GM12873 (cell line): Measurements from ENCODE around the gene TMEM63A.

Experiments used
- CTCF ChIP-seq: IDR thresholded peaks from 2 replicates; pipeline ENCODE4 v1.5.1; 2012; ENCODE audit warnings: low read depth, mild to moderate bottlenecking, moderate library complexity, low read length, control low read depth; ENCODE audit not compliant: insufficient read depth; ENCODE audit errors: missing control alignments

Gene TMEM63A

DNA sequence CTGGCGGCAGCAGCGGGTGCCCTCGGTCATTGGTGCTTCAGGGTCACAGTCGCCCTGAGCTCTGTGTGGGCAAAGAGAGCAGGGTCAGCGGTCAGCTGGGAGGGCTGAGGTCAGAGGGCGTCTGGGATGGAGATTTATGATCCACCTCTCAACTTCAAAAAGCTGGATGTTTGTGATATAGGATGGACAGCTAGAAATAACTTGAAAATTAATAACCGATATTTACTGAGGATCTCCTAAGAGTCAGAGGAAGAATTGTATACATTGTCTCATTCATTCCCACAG, 4.8 kb upstream of the TMEM63A start:
- TF ChIP-seq CTCF = no peak

DNA sequence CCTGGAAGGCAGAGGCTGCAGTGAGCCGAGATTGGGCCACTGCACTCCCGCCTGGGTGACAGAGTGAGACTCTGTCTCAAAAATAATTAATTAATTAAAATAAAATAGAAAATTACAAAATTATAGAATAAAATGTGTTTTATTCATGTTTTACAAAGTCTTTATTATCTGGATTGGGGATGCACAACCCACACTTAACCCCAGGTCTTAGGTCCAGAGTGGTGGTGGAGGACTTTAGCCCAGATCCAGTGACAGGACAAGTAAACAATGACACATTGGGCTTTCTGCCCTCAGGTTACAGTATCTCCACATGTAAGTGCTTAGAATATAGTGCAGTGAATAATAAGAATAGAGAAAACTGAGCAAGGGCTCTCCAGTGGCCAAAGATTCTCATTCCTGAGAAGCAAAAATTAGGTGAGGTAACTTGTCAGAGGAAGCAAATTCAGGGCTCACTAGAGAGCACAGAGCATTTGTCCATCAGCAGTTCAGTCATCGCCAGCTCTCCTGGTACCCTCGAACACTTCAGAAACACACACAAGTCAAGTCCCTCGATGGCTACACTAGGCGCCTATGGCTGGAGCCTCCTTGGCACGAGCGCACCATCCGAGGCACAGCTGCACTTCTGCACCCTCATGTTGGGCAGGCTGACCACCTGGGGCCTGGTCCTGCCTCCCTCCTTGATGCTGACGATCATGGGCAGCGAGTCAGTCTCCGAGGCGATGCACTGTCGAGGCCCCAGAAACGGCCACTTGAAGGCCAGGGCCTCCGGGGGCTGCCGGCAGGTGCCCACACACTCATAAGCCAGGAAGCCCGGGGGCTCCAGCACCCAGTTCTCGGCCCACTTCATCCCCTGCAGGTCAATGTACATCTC, 4.2 kb upstream of the TMEM63A start:
- no peak for TF ChIP-seq CTCF

DNA sequence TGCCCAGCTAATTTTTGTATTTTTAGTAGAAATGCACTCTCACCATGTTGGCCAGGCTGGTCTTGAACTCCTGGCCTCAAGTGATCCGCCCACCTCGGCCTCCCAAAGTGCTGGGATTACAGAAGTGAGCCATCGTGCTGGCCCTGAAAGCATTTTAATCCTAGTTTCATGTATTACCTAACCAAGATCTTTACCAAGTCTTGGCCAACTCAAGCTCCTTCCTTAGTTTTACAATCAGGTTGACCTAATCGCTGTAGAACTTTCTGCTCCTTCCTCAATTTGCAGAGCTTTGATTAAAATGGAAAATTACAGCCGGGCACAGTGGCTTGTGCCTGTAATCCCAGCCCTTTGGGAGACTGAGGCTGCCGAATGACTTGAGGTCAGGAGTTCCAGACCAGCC, 3.2 kb upstream of the TMEM63A start:
- no peak for TF ChIP-seq CTCF

DNA sequence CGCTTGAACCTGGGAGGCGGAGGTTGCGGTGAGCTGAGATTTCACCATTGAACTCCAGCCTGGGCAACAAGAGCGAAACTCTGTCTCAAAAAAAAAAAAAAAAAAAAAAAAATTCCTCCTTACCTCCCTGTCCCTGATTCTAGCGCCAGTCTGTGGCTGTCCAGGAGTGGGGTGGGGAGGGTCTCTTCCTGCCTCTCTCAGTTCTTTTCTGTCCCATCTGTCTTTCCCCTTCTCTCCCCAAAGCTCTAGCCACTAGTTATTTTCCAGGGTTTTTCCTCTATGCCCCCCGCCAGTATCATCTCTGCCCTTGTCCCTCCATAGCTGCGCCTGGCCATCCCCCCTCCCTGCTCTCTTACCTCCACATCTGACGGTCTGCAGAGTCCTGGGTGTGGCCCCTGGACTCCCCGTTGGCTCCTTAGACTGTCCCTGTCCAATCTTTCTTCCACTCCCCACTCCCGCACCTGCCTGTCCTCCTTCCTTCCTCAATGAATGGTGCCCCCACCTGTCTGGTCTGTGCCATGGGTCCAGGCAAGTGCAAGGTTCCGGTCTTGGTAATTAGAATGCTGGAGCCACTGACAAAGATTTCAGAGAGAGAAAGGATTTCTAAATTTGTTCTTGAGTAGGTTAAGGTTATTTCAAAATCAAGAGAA, 1.6 kb upstream of the TMEM63A start:
- peak; percentile 2 for TF ChIP-seq CTCF

DNA sequence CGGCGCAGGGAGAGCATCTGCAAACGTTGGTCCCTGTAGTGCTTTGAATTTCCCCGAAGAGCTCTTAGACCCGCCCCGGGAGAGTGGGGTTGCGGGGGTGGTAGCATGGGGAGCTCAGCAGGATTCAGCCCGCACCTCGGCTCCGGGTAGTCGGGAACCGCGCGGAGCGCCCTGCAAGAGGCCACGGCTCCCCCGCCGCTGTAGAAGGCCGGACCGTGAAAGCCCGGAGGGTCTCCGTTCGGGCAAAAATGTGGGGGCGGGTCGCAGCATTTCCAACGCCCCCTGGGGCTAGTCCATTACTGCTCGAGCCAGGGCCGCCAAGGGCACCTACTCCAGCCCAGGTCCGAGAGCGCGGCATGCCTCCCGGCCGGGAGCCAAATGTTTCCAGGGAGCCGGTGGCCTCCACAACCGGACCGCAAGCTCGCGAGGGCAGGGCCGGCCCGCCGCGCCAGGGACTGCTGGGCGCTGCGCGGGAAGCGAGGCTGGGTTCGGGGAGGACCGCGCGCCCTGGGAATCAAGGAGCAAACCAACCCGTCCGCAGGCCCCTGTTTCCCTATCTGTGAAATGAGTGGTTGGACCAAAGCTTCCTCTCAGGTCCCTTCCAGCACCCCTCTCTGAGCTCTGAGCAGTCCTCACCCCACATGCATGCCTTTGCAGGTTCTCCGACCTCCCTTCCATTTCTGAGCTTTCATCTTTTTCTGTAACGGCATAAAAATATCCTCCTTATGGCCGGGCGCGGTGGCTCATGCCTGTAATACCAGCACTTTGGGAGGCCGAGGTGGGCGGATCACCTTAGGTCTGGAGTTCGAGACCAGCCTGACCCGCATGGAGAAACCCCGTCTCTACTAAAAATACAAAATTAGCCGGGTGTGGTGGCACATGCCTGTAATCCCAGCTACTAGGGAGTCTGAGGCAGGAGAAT, 775 bp upstream of the TMEM63A start:
- no peak for TF ChIP-seq CTCF

DNA sequence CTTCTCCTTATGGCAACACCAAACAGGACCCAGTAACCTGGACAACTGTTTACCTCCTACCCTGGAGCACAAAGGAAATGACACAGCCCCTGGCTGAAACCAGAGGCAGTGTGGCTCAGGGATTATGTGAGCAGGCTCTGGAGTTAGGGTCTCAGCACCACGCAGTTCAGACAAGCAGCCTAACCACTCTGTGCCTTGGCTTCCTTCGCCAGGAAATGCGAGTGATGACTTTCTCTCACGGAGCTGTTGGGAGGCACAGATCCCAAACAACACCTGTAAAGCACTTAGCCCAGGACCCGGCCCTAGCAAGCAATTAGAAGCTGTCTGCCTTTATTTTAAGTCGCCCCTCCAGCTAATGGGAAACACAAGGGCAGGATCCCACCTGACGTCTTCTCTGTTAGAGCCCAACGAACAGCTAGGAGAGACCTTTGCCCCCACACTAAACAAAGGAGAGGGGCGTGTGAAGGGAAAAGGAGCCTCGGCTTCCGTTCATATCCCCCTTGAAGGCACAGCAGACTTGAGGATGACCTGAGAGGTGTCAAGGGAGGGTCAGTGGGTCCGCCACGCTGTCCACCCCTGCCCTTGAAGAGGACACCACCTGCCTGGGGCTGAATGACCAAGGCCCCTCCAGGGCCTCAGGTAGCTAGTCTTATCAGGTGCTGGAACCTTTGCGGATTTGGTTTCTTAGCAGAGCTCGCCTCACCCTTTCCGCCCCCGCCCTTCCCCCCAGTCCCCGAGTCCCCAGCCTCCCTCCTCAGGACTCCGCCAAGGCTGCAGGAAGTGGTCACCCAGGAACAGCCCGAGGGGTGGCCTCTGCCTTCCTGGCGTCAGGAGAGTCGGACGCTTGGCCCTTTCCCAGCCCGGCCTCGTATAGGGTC, 860 bp downstream of the TMEM63A start:
- TF ChIP-seq CTCF = no peak
